ENCODE measurements around the gene SNU13. TPM values are rescaled to one million over a fixed set of nuclear protein-coding genes. Genes with fewer than 3 reads are reported as not detected.
A peak's percentile ranks its signal among the peaks of the same experiment; 100 is the strongest.
"Not testable (repeated sequence)": the region's sequence is repeated elsewhere in the genome, so short reads cannot be mapped to it uniquely, and the experiment has no call there.

Gene SNU13
- total and polyA plus RNA-seq, 2 of the 4 experiments (the other 2 are of a cell fraction) = 122 to 185 TPM

DNA sequence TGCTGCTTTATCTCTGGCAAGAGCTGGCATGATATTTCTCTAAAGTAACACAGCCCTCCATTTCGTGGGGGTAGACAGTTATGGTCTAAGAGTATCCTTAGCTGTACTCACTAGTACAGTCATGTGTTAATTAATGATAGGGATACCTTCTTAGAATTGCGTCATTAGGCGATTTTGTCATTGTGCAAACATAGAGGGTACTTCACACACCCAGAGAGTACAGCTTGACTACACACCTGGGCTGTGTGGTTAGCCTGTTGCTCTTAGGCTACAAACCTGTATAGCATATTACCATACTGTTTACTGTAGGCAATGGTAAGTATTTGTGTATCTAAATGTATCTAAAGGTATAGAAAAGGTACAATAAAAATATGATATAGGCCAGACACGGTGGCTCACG lies 50.5 kb downstream of the SNU13 start:
- BruUV-seq (replicated peaks) = no TSS peak
- peaks cover 41 to 56% of the 10 kb centered on the region in 2 experiments for H3K79me1 ChIP-seq (ENCODE audit: low read depth in 1 of 2, low read length in 2 of 2)
- peaks cover 16% of the 10 kb centered on the region for H4K20me1 ChIP-seq (ENCODE audit: insufficient read depth, low read length)
- no peak overlapping the region for H2AFZ ChIP-seq (replicated peaks; ENCODE audit: low read length, poor library complexity)
- H3K23ac ChIP-seq (ENCODE audit: low read depth, low read length) = no peak overlapping the region
- no peak overlapping the region for H2BK20ac ChIP-seq (ENCODE audit: low read depth, low read length)
- no peak overlapping the region for H3K18ac ChIP-seq (ENCODE audit: low read depth, low read length)
- H2BK5ac ChIP-seq (ENCODE audit: low read depth, low read length, poor library complexity, severe bottlenecking) = no peak overlapping the region
- no peak overlapping the region for H4K8ac ChIP-seq (ENCODE audit: low read depth in 2 of 2, low read length in 2 of 2)
- ATAC-seq (ENCODE audit: low read depth) (no peak), DNase-seq (no peak)
- no peak overlapping the region for H2BK15ac ChIP-seq (ENCODE audit: low read depth, low read length)
- TF ChIP-seq BHLHE40 (IDR thresholded peaks at IDR 0.05; ENCODE audit: low read depth, low read length) (no peak), CEBPB (IDR thresholded peaks at IDR 0.05; ENCODE audit: low read depth, low read length) (0 out of 2 replicates have a peak, but pooled peaks have one; percentile 29)
- POLR2A ChIA-PET (ENCODE audit: unreplicated experiment) = no interaction called here
- H3K9me3 ChIP-seq (ENCODE audit: control insufficient read depth, insufficient read depth, low read length) = no peaks in the 10 kb centered on the region
- dilution Hi-C loops (cut with HindIII; ENCODE audit: low sequenced_read_pairs, unreplicated experiment) = no loop called here
- H3K9ac ChIP-seq (ENCODE audit: low read depth, low read length) = no peak overlapping the region
- peaks cover 7% of the 10 kb centered on the region; the same call in 1 of the 2 replicates for H3K9me1 ChIP-seq (ENCODE audit: insufficient read depth, low read length)
- H4K5ac ChIP-seq (ENCODE audit: low read depth, low read length) = no peak overlapping the region
- H3K4ac ChIP-seq (ENCODE audit: low read depth, low read length) = no peak overlapping the region
- no peak overlapping the region for H3K27ac ChIP-seq (ENCODE audit: insufficient read depth, low read length)
- H3K27me3 ChIP-seq (ENCODE audit: control insufficient read depth, insufficient read depth, low read length) = no peaks in the 10 kb centered on the region
- no peaks in the 10 kb centered on the region for H3K4me1 ChIP-seq (ENCODE audit: control insufficient read depth, insufficient read depth, low read length)
- H3K56ac ChIP-seq (ENCODE audit: extremely low read depth, insufficient read depth, low read length) = no peak overlapping the region
- peaks cover 66% of the 10 kb centered on the region for H3K36me3 ChIP-seq (ENCODE audit: control insufficient read depth, insufficient read depth, low read length)
- no peak overlapping the region for H2AK9ac ChIP-seq (replicated peaks; ENCODE audit: low read depth, low read length, poor library complexity)
- no peak overlapping the region for H2AK5ac ChIP-seq (ENCODE audit: low read depth, low read length)
- no peak overlapping the region for H3K4me2 ChIP-seq (ENCODE audit: low read depth, low read length)
- intact Hi-C loops (cut with micrococcal nuclease) = no loop called here
- H2BK120ac ChIP-seq (ENCODE audit: low read depth, low read length) = no peak overlapping the region
- in situ Hi-C loops (cut with MboI; ENCODE audit: low sequenced_read_pairs) = no loop called here
- H3K14ac ChIP-seq (replicated peaks; ENCODE audit: low read depth, low read length) = no peak overlapping the region
- no peak overlapping the region for H3K4me3 ChIP-seq (ENCODE audit: insufficient read depth, low read depth, low read length)
- CTCF ChIA-PET = interaction anchor here (0.6 kb wide), 1 partner anchor 220 kb away, joined by 3 read pairs; no protein-coding TSS in a partner anchor
- H4K91ac ChIP-seq (ENCODE audit: insufficient read depth, low read depth, low read length) = no peak overlapping the region
- WGBS, 2 experiments (ENCODE audit: extremely low coverage in 2 of 2, insufficient read length in 1 of 2) = 90% methylated on average over 2 of the region's 5 CpGs; no CpG with 5 or more reads in 1 of the 2 experiments

DNA sequence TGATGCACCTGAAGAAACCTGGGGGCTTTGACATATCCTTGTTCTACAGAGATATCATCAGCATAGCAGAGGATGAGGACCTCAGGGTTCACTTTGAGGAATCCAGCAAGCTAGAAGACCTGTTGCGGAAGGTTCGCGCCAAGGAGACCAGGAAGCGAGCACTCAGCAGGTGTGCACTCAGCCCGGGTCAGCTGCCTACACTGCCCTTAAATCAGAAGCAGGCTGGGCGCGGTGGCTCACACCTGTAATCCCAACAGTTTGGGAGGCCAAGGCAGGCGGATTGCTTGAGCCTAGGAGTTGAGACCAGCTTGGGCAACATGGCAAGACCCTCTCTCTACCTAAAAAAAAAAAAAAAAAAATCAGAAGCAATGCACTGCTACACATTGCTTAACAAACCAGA lies 51.0 kb downstream of the SNU13 start:
- H2BK120ac ChIP-seq (ENCODE audit: low read depth, low read length); H2BK20ac ChIP-seq (ENCODE audit: low read depth, low read length); dilution Hi-C loops (cut with HindIII; ENCODE audit: low sequenced_read_pairs, unreplicated experiment); H2BK15ac ChIP-seq (ENCODE audit: low read depth, low read length); POLR2A ChIA-PET (ENCODE audit: unreplicated experiment); H2AK9ac ChIP-seq (replicated peaks; ENCODE audit: low read depth, low read length, poor library complexity); H3K4ac ChIP-seq (ENCODE audit: low read depth, low read length); H2BK5ac ChIP-seq (ENCODE audit: low read depth, low read length, poor library complexity, severe bottlenecking); H4K91ac ChIP-seq (ENCODE audit: insufficient read depth, low read depth, low read length); BruUV-seq (replicated peaks); DNase-seq; H3K27ac ChIP-seq (ENCODE audit: insufficient read depth, low read length); H2AK5ac ChIP-seq (ENCODE audit: low read depth, low read length); H4K5ac ChIP-seq (ENCODE audit: low read depth, low read length); H3K9me3 ChIP-seq (ENCODE audit: control insufficient read depth, insufficient read depth, low read length); H3K4me1 ChIP-seq (ENCODE audit: control insufficient read depth, insufficient read depth, low read length); H3K9me1 ChIP-seq (ENCODE audit: insufficient read depth, low read length); in situ Hi-C loops (cut with MboI; ENCODE audit: low sequenced_read_pairs); intact Hi-C loops (cut with micrococcal nuclease); H3K4me3 ChIP-seq (ENCODE audit: insufficient read depth, low read depth, low read length); H2AFZ ChIP-seq (replicated peaks; ENCODE audit: low read length, poor library complexity); H3K23ac ChIP-seq (ENCODE audit: low read depth, low read length); ATAC-seq (ENCODE audit: low read depth); H3K27me3 ChIP-seq (ENCODE audit: control insufficient read depth, insufficient read depth, low read length); H3K4me2 ChIP-seq (ENCODE audit: low read depth, low read length); H3K18ac ChIP-seq (ENCODE audit: low read depth, low read length); H3K56ac ChIP-seq (ENCODE audit: extremely low read depth, insufficient read depth, low read length); H3K9ac ChIP-seq (ENCODE audit: low read depth, low read length); H3K14ac ChIP-seq (replicated peaks; ENCODE audit: low read depth, low read length); CTCF ChIA-PET; H4K8ac ChIP-seq (ENCODE audit: low read depth in 2 of 2, low read length in 2 of 2): not testable (repeated sequence)
- WGBS, 2 experiments (ENCODE audit: extremely low coverage in 2 of 2, insufficient read length in 1 of 2) = 100% methylated on average over 3 of the region's 8 CpGs; no CpG with 5 or more reads in 1 of the 2 experiments
- Histone ChIP-seq H3K36me3 (ENCODE audit: control insufficient read depth, insufficient read depth, low read length) (peaks cover 62% of the 10 kb centered on the region), H3K79me1 (ENCODE audit: low read depth in 1 of 2, low read length in 2 of 2) (peaks cover 38 to 53% of the 10 kb centered on the region in 2 experiments), H4K20me1 (ENCODE audit: insufficient read depth, low read length) (peaks cover 14% of the 10 kb centered on the region)

Measured in IMR-90 (cell line).